Neutrophil (primary cell): Measurements from ENCODE around the gene ZCWPW1.
"Not testable (repeated sequence)": the region's sequence is repeated elsewhere in the genome, so short reads cannot be mapped to it uniquely, and the experiment has no call there.

Experiments used
- H3K27ac ChIP-seq: fragments of 200-600 bp; sonication (generic); 2 replicates; pipeline ENCODE4 v1.5.1; 2016; ENCODE audit warnings: mild to moderate bottlenecking, moderate library complexity
- H3K27me3 ChIP-seq: fragments of 200-600 bp; sonication (generic); 2 replicates; pipeline ENCODE4 v1.6.0; 2016; ENCODE audit warnings: mild to moderate bottlenecking
- H3K36me3 ChIP-seq: fragments of 200-600 bp; sonication (generic); 2 replicates; pipeline ENCODE4 v1.5.1; 2017
- H3K4me1 ChIP-seq, 2 experiments: fragments of 200-600 bp in 1 of 2; sonication (generic) in 1 of 2; 1 replicate in 1 of 2; 2 replicates in 1 of 2; pipeline versions ENCODE4 v1.5.1 to v1.6.1; 2013 to 2016; ENCODE audit warnings: low read depth in 1 of 2, low read length in 1 of 2, mild to moderate bottlenecking in 1 of 2, moderate library complexity in 1 of 2; ENCODE audit not compliant: control insufficient read depth in 1 of 2, insufficient read depth in 1 of 2
- H3K4me3 ChIP-seq, 2 experiments: fragments of 200-600 bp in 1 of 2; sonication (generic) in 1 of 2; 1 replicate in 1 of 2; 2 replicates in 1 of 2; pipeline ENCODE4 v1.5.1; 2013 to 2016; ENCODE audit warnings: low read depth in 1 of 2, low read length in 1 of 2, mild to moderate bottlenecking in 1 of 2, moderate library complexity in 1 of 2
- H3K9me3 ChIP-seq: fragments of 200-600 bp; sonication (generic); 2 replicates; pipeline ENCODE4 v1.5.1; 2016
- TF ChIP-seq, protein P1 (sequence below): fragments of 200-600 bp; sonication (generic); IDR thresholded peaks from 2 replicates; pipeline ENCODE4 v1.5.1; 2016; ENCODE audit warnings: antibody characterized with exemption

Gene ZCWPW1

GRCh38 chr7:100389437-100390088 lies 38.9 kb downstream of the ZCWPW1 start:
- Histone ChIP-seq H3K4me1 (peaks cover 10 to 16% of the 10 kb centered on the region in 2 experiments), H3K27ac (no peak overlapping the region), H3K9me3 (no peaks in the 10 kb centered on the region), H3K36me3 (peaks cover 66% of the 10 kb centered on the region), H3K4me3 (no peak overlapping the region), H3K27me3 (no peaks in the 10 kb centered on the region)
- TF ChIP-seq, protein P1, sequence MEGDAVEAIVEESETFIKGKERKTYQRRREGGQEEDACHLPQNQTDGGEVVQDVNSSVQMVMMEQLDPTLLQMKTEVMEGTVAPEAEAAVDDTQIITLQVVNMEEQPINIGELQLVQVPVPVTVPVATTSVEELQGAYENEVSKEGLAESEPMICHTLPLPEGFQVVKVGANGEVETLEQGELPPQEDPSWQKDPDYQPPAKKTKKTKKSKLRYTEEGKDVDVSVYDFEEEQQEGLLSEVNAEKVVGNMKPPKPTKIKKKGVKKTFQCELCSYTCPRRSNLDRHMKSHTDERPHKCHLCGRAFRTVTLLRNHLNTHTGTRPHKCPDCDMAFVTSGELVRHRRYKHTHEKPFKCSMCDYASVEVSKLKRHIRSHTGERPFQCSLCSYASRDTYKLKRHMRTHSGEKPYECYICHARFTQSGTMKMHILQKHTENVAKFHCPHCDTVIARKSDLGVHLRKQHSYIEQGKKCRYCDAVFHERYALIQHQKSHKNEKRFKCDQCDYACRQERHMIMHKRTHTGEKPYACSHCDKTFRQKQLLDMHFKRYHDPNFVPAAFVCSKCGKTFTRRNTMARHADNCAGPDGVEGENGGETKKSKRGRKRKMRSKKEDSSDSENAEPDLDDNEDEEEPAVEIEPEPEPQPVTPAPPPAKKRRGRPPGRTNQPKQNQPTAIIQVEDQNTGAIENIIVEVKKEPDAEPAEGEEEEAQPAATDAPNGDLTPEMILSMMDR: no peak

DNA sequence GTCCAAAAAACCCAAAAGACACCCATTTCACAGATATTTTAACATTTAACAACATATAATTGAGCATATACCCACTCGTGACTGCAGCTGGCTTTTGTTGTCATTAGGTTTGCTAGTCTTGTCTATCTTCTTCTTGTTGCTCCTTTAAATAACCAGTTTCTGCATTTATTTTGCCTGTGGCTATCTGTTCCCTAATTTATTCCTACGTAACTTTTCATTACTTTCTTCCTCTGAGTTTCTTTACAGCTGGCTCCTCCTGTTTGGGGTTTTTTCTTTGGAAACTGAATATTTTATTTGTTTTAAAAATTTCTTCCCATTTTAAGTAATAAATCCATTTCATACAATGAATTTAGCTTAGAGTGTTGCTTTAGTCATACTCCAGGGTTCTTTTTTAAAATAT lies 40.8 kb downstream of the ZCWPW1 start:
- Histone ChIP-seq H3K36me3 (peaks cover 68% of the 10 kb centered on the region), H3K9me3 (no peaks in the 10 kb centered on the region), H3K4me3 (no peak overlapping the region), H3K27me3 (no peaks in the 10 kb centered on the region), H3K4me1 (peaks cover 8 to 15% of the 10 kb centered on the region in 2 experiments), H3K27ac (peak overlapping the region; percentile 18)
- TF ChIP-seq, protein P1: no peak

- Histone ChIP-seq H3K4me1 (peaks cover 15 to 21% of the 10 kb centered on the region in 2 experiments), H3K27me3 (no peaks in the 10 kb centered on the region), H3K4me3 (no peak overlapping the region), H3K27ac (no peak overlapping the region), H3K36me3 (peaks cover 68% of the 10 kb centered on the region), H3K9me3 (no peaks in the 10 kb centered on the region)
- TF ChIP-seq, protein P1: no peak
Observed at GRCh38 chr7:100386940-100387339, 41.6 kb downstream of the ZCWPW1 start.

GRCh38 chr7:100384628-100385294 lies 43.7 kb downstream of the ZCWPW1 start:
- TF ChIP-seq, protein P1: no peak
- H3K4me3 ChIP-seq: no peak overlapping the region
- peaks cover 27 to 40% of the 10 kb centered on the region in 2 experiments for H3K4me1 ChIP-seq
- no peaks in the 10 kb centered on the region for H3K9me3 ChIP-seq
- H3K27me3 ChIP-seq: no peaks in the 10 kb centered on the region
- peak overlapping the region; percentile 55 for H3K27ac ChIP-seq
- peaks cover 53% of the 10 kb centered on the region for H3K36me3 ChIP-seq

GRCh38 chr7:100382234-100382853 lies 46.2 kb downstream of the ZCWPW1 start:
- peak overlapping the region; percentile 80 for H3K27ac ChIP-seq
- peaks cover 61% of the 10 kb centered on the region for H3K36me3 ChIP-seq

GRCh38 chr7:100381531-100382233 lies 46.8 kb downstream of the ZCWPW1 start:
- Histone ChIP-seq H3K27ac (peak overlapping the region; percentile 80), H3K36me3 (peaks cover 63% of the 10 kb centered on the region), H3K4me1 (peaks cover 57 to 66% of the 10 kb centered on the region in 2 experiments)
- not testable (repeated sequence) for H3K4me3 ChIP-seq, H3K27me3 ChIP-seq, H3K9me3 ChIP-seq

More at GRCh38 chr7:100382234-100382853, 46.2 kb downstream of the ZCWPW1 start:
- H3K4me3 ChIP-seq, H3K27me3 ChIP-seq, H3K9me3 ChIP-seq: not testable (repeated sequence)
- peaks cover 51 to 62% of the 10 kb centered on the region in 2 experiments for H3K4me1 ChIP-seq
